ENCODE data around the gene TTC29.

TTC29 gene

GRCh38 chr4:146949559-146949958 is 3.9 kb upstream of the TTC29 start:
- no peaks in the 10 kb centered on the region for H3K9me3 ChIP-seq (ENCODE audit: control insufficient read depth in 1 of 2, low read length in 2 of 2)
- peaks cover 0 to 10% of the 10 kb centered on the region in 2 donors for H3K4me1 ChIP-seq (ENCODE audit: control insufficient read depth in 1 of 2, insufficient read depth in 2 of 2, low read length in 2 of 2)
- no peak overlapping the region for H3K4me3 ChIP-seq (ENCODE audit: low read depth in 1 of 2, low read length in 2 of 2)
- H3K36me3 ChIP-seq (ENCODE audit: control insufficient read depth in 1 of 2, insufficient read depth in 2 of 2, low read length in 2 of 2) = no peaks in the 10 kb centered on the region
- no peaks in the 10 kb centered on the region for H3K27me3 ChIP-seq (ENCODE audit: low read depth, low read length)
- H3K27ac ChIP-seq (ENCODE audit: low read length) = no peak overlapping the region

- Histone ChIP-seq H3K4me1 (ENCODE audit: control insufficient read depth in 1 of 2, insufficient read depth in 2 of 2, low read length in 2 of 2) (peaks cover 0 to 10% of the 10 kb centered on the region in 2 donors), H3K36me3 (ENCODE audit: control insufficient read depth in 1 of 2, insufficient read depth in 2 of 2, low read length in 2 of 2) (no peaks in the 10 kb centered on the region), H3K4me3 (ENCODE audit: low read depth in 1 of 2, low read length in 2 of 2) (no peak overlapping the region), H3K27me3 (ENCODE audit: low read depth, low read length) (no peaks in the 10 kb centered on the region), H3K9me3 (ENCODE audit: control insufficient read depth in 1 of 2, low read length in 2 of 2) (peaks cover 0 to 4% of the 10 kb centered on the region in 2 donors), H3K27ac (ENCODE audit: low read length) (no peak overlapping the region)
These were observed 1.8 kb downstream of the TTC29 start for GRCh38 chr4:146943691-146944375.

GRCh38 chr4:146932116-146932515 is 13.5 kb downstream of the TTC29 start:
- Histone ChIP-seq H3K36me3 (ENCODE audit: control insufficient read depth in 1 of 2, insufficient read depth in 2 of 2, low read length in 2 of 2) (no peaks in the 10 kb centered on the region), H3K9me3 (ENCODE audit: control insufficient read depth in 1 of 2, low read length in 2 of 2) (no peaks in the 10 kb centered on the region), H3K4me1 (ENCODE audit: control insufficient read depth in 1 of 2, insufficient read depth in 2 of 2, low read length in 2 of 2) (no peaks in the 10 kb centered on the region), H3K27ac (ENCODE audit: low read length) (no peak overlapping the region), H3K4me3 (ENCODE audit: low read depth in 1 of 2, low read length in 2 of 2) (no peak overlapping the region), H3K27me3 (ENCODE audit: low read depth, low read length) (no peaks in the 10 kb centered on the region)

- H3K27me3 ChIP-seq (ENCODE audit: low read depth, low read length) = no peaks in the 10 kb centered on the region
- H3K27ac ChIP-seq (ENCODE audit: low read length) = no peak overlapping the region
- H3K36me3 ChIP-seq (ENCODE audit: control insufficient read depth in 1 of 2, insufficient read depth in 2 of 2, low read length in 2 of 2) = no peaks in the 10 kb centered on the region
- H3K9me3 ChIP-seq (ENCODE audit: control insufficient read depth in 1 of 2, low read length in 2 of 2) = no peaks in the 10 kb centered on the region
- H3K4me1 ChIP-seq (ENCODE audit: control insufficient read depth in 1 of 2, insufficient read depth in 2 of 2, low read length in 2 of 2) = no peaks in the 10 kb centered on the region
- no peak overlapping the region for H3K4me3 ChIP-seq (ENCODE audit: low read depth in 1 of 2, low read length in 2 of 2)
These were observed 15.0 kb downstream of the TTC29 start for GRCh38 chr4:146930673-146931072.

- H3K36me3 ChIP-seq (ENCODE audit: control insufficient read depth in 1 of 2, insufficient read depth in 2 of 2, low read length in 2 of 2) = no peaks in the 10 kb centered on the region
- no peaks in the 10 kb centered on the region for H3K4me1 ChIP-seq (ENCODE audit: control insufficient read depth in 1 of 2, insufficient read depth in 2 of 2, low read length in 2 of 2)
- no peaks in the 10 kb centered on the region for H3K9me3 ChIP-seq (ENCODE audit: control insufficient read depth in 1 of 2, low read length in 2 of 2)
These were observed 18.0 kb downstream of the TTC29 start for GRCh38 chr4:146927695-146928094.

GRCh38 chr4:146916479-146917076 is 29.1 kb downstream of the TTC29 start:
- H3K27ac ChIP-seq (ENCODE audit: low read length) = no peak overlapping the region
- H3K27me3 ChIP-seq (ENCODE audit: low read depth, low read length) = no peaks in the 10 kb centered on the region
- no peaks in the 10 kb centered on the region for H3K9me3 ChIP-seq (ENCODE audit: control insufficient read depth in 1 of 2, low read length in 2 of 2)
- no peaks in the 10 kb centered on the region for H3K4me1 ChIP-seq (ENCODE audit: control insufficient read depth in 1 of 2, insufficient read depth in 2 of 2, low read length in 2 of 2)
- H3K4me3 ChIP-seq (ENCODE audit: low read depth in 1 of 2, low read length in 2 of 2) = no peak overlapping the region
- no peaks in the 10 kb centered on the region for H3K36me3 ChIP-seq (ENCODE audit: control insufficient read depth in 1 of 2, insufficient read depth in 2 of 2, low read length in 2 of 2)

More at GRCh38 chr4:146927695-146928094, 18.0 kb downstream of the TTC29 start:
- no peak overlapping the region for H3K27ac ChIP-seq (ENCODE audit: low read length)
- no peaks in the 10 kb centered on the region for H3K27me3 ChIP-seq (ENCODE audit: low read depth, low read length)
- H3K4me3 ChIP-seq (ENCODE audit: low read depth in 1 of 2, low read length in 2 of 2) = no peak overlapping the region

GRCh38 chr4:146915132-146915531 is 30.5 kb downstream of the TTC29 start:
- Histone ChIP-seq H3K36me3 (ENCODE audit: control insufficient read depth in 1 of 2, insufficient read depth in 2 of 2, low read length in 2 of 2) (no peaks in the 10 kb centered on the region), H3K27me3 (ENCODE audit: low read depth, low read length) (no peaks in the 10 kb centered on the region), H3K27ac (ENCODE audit: low read length) (no peak overlapping the region), H3K9me3 (ENCODE audit: control insufficient read depth in 1 of 2, low read length in 2 of 2) (no peaks in the 10 kb centered on the region), H3K4me3 (ENCODE audit: low read depth in 1 of 2, low read length in 2 of 2) (no peak overlapping the region), H3K4me1 (ENCODE audit: control insufficient read depth in 1 of 2, insufficient read depth in 2 of 2, low read length in 2 of 2) (no peaks in the 10 kb centered on the region)

GRCh38 chr4:146900295-146900694 is 45.4 kb downstream of the TTC29 start:
- H3K36me3 ChIP-seq (ENCODE audit: control insufficient read depth in 1 of 2, insufficient read depth in 2 of 2, low read length in 2 of 2) = no peaks in the 10 kb centered on the region
- no peak overlapping the region for H3K27ac ChIP-seq (ENCODE audit: low read length)
- no peaks in the 10 kb centered on the region for H3K27me3 ChIP-seq (ENCODE audit: low read depth, low read length)
- no peaks in the 10 kb centered on the region for H3K9me3 ChIP-seq (ENCODE audit: control insufficient read depth in 1 of 2, low read length in 2 of 2)
- no peak overlapping the region for H3K4me3 ChIP-seq (ENCODE audit: low read depth in 1 of 2, low read length in 2 of 2)
- H3K4me1 ChIP-seq (ENCODE audit: control insufficient read depth in 1 of 2, insufficient read depth in 2 of 2, low read length in 2 of 2) = no peaks in the 10 kb centered on the region

- no peak overlapping the region for H3K4me3 ChIP-seq (ENCODE audit: low read depth in 1 of 2, low read length in 2 of 2)
- no peaks in the 10 kb centered on the region for H3K27me3 ChIP-seq (ENCODE audit: low read depth, low read length)
- H3K9me3 ChIP-seq (ENCODE audit: control insufficient read depth in 1 of 2, low read length in 2 of 2) = no peaks in the 10 kb centered on the region
- no peak overlapping the region for H3K27ac ChIP-seq (ENCODE audit: low read length)
- H3K36me3 ChIP-seq (ENCODE audit: control insufficient read depth in 1 of 2, insufficient read depth in 2 of 2, low read length in 2 of 2) = no peaks in the 10 kb centered on the region
- H3K4me1 ChIP-seq (ENCODE audit: control insufficient read depth in 1 of 2, insufficient read depth in 2 of 2, low read length in 2 of 2) = no peaks in the 10 kb centered on the region
These were observed 55.4 kb downstream of the TTC29 start for GRCh38 chr4:146890301-146890700.

- H3K27ac ChIP-seq (ENCODE audit: low read length) = no peak overlapping the region
These were observed 62.6 kb downstream of the TTC29 start for GRCh38 chr4:146883070-146883469.

GRCh38 chr4:146857298-146857697 is 88.4 kb downstream of the TTC29 start:
- Histone ChIP-seq H3K27ac (ENCODE audit: low read length) (no peak overlapping the region), H3K36me3 (ENCODE audit: control insufficient read depth in 1 of 2, insufficient read depth in 2 of 2, low read length in 2 of 2) (no peaks in the 10 kb centered on the region), H3K4me1 (ENCODE audit: control insufficient read depth in 1 of 2, insufficient read depth in 2 of 2, low read length in 2 of 2) (no peaks in the 10 kb centered on the region), H3K9me3 (ENCODE audit: control insufficient read depth in 1 of 2, low read length in 2 of 2) (no peaks in the 10 kb centered on the region), H3K4me3 (ENCODE audit: low read depth in 1 of 2, low read length in 2 of 2) (no peak overlapping the region), H3K27me3 (ENCODE audit: low read depth, low read length) (no peaks in the 10 kb centered on the region)

More at GRCh38 chr4:146883070-146883469, 62.6 kb downstream of the TTC29 start:
- Histone ChIP-seq H3K4me1 (ENCODE audit: control insufficient read depth in 1 of 2, insufficient read depth in 2 of 2, low read length in 2 of 2) (no peaks in the 10 kb centered on the region), H3K4me3 (ENCODE audit: low read depth in 1 of 2, low read length in 2 of 2) (no peak overlapping the region), H3K9me3 (ENCODE audit: control insufficient read depth in 1 of 2, low read length in 2 of 2) (no peaks in the 10 kb centered on the region), H3K27me3 (ENCODE audit: low read depth, low read length) (no peaks in the 10 kb centered on the region), H3K36me3 (ENCODE audit: control insufficient read depth in 1 of 2, insufficient read depth in 2 of 2, low read length in 2 of 2) (no peaks in the 10 kb centered on the region)

GRCh38 chr4:146855761-146856160 is 89.9 kb downstream of the TTC29 start:
- Histone ChIP-seq H3K27ac (ENCODE audit: low read length) (no peak overlapping the region), H3K4me1 (ENCODE audit: control insufficient read depth in 1 of 2, insufficient read depth in 2 of 2, low read length in 2 of 2) (no peaks in the 10 kb centered on the region), H3K27me3 (ENCODE audit: low read depth, low read length) (no peaks in the 10 kb centered on the region), H3K9me3 (ENCODE audit: control insufficient read depth in 1 of 2, low read length in 2 of 2) (no peaks in the 10 kb centered on the region), H3K4me3 (ENCODE audit: low read depth in 1 of 2, low read length in 2 of 2) (no peak overlapping the region), H3K36me3 (ENCODE audit: control insufficient read depth in 1 of 2, insufficient read depth in 2 of 2, low read length in 2 of 2) (no peaks in the 10 kb centered on the region)

Measured in muscle layer of duodenum (tissue), 2 donors.